Type B pancreatic cell (in vitro differentiated cells): ENCODE results near the gene CHRNA10. TPM values are rescaled to one million over a fixed set of nuclear protein-coding genes. Genes with fewer than 3 reads are reported as not detected.
"Not testable (repeated sequence)": the region's sequence is repeated elsewhere in the genome, so short reads cannot be mapped to it uniquely, and the experiment has no call there.

Experiments used
- DNase-seq: peaks from one replicate; pipeline ENCODE4 v3.0.0; 2021; ENCODE audit warnings: mixed read lengths; ENCODE audit not compliant: unreplicated experiment; ENCODE audit errors: extremely low spot score
- H3K27ac Mint-ChIP-seq: 2 replicates; pipeline ENCODE4 v1.8.0; 2021; ENCODE audit warnings: mild to moderate bottlenecking, mixed read lengths
- H3K27me3 Mint-ChIP-seq: 2 replicates; pipeline ENCODE4 v1.8.0; 2021; ENCODE audit warnings: mixed read lengths
- H3K36me3 Mint-ChIP-seq: 2 replicates; pipeline ENCODE4 v1.8.0; 2021; ENCODE audit warnings: mixed read lengths
- H3K4me1 Mint-ChIP-seq: one replicate; pipeline ENCODE4 v1.8.0; 2021; ENCODE audit warnings: mixed read lengths; ENCODE audit not compliant: unreplicated experiment
- H3K4me3 Mint-ChIP-seq: 2 replicates; pipeline ENCODE4 v1.8.0; 2021; ENCODE audit warnings: mild to moderate bottlenecking, mixed read lengths
- H3K9me3 Mint-ChIP-seq: 2 replicates; pipeline ENCODE4 v1.8.0; 2021; ENCODE audit warnings: mixed read lengths
- CTCF ChIP-seq: fragments of 200-600 bp; sonication (generic); conservative IDR thresholded peaks from 2 replicates; pipeline ENCODE4 v1.5.0; 2021; ENCODE audit warnings: antibody characterized with exemption, mild to moderate bottlenecking
- total RNA-seq: library from RNA; stranded (reverse); gene quantifications from 2 replicates; pipeline ENCODE4 v1.2.1, GENCODE V29; 2021; ENCODE audit warnings: low replicate concordance

The CHRNA10 gene
- total RNA-seq, 1 donor from 2014 or later, result 2.9 TPM

GRCh38 chr11:3664032-3664630, 7.1 kb downstream of the CHRNA10 start:
- TF ChIP-seq CTCF, result no peak
- no peaks in the 10 kb centered on the region for H3K27me3 Mint-ChIP-seq
- DNase-seq, result no peak
- no peaks in the 10 kb centered on the region for H3K4me1 Mint-ChIP-seq
- no peaks in the 10 kb centered on the region for H3K9me3 Mint-ChIP-seq
- no peak overlapping the region for H3K27ac Mint-ChIP-seq
- no peak overlapping the region for H3K4me3 Mint-ChIP-seq
- peaks cover 3% of the 10 kb centered on the region for H3K36me3 Mint-ChIP-seq

GRCh38 chr11:3662856-3663255, 8.3 kb downstream of the CHRNA10 start:
- H3K36me3 Mint-ChIP-seq, result peaks cover 3% of the 10 kb centered on the region
- no peak overlapping the region for H3K27ac Mint-ChIP-seq
- H3K4me3 Mint-ChIP-seq, result no peak overlapping the region
- H3K4me1 Mint-ChIP-seq, result no peaks in the 10 kb centered on the region
- no peak for TF ChIP-seq CTCF
- peaks cover 7% of the 10 kb centered on the region for H3K9me3 Mint-ChIP-seq
- DNase-seq, result no peak
- H3K27me3 Mint-ChIP-seq, result peaks cover 6% of the 10 kb centered on the region

- H3K27me3 Mint-ChIP-seq, result peaks cover 6% of the 10 kb centered on the region
- DNase-seq, result no peak
These were observed 10.2 kb downstream of the CHRNA10 start for GRCh38 chr11:3660960-3661359.

GRCh38 chr11:3659595-3660515, 11.3 kb downstream of the CHRNA10 start:
- Mint-ChIP-seq H3K9me3 (peaks cover 7% of the 10 kb centered on the region), H3K4me3 (no peak overlapping the region), H3K27me3 (peaks cover 9% of the 10 kb centered on the region), H3K4me1 (no peaks in the 10 kb centered on the region), H3K36me3 (peaks cover 3% of the 10 kb centered on the region), H3K27ac (no peak overlapping the region)
- no peak for TF ChIP-seq CTCF
- DNase-seq, result no peak

More at GRCh38 chr11:3660960-3661359, 10.2 kb downstream of the CHRNA10 start:
- Mint-ChIP-seq H3K9me3 (peaks cover 7% of the 10 kb centered on the region), H3K4me1 (no peaks in the 10 kb centered on the region), H3K27ac (no peak overlapping the region), H3K4me3 (no peak overlapping the region), H3K36me3 (peaks cover 3% of the 10 kb centered on the region)
- TF ChIP-seq CTCF, result no peak

- H3K9me3 Mint-ChIP-seq, result peaks cover 7% of the 10 kb centered on the region
- H3K4me3 Mint-ChIP-seq, result no peak overlapping the region
- TF ChIP-seq CTCF, result no peak
- H3K27ac Mint-ChIP-seq, result no peak overlapping the region
- H3K4me1 Mint-ChIP-seq, result no peaks in the 10 kb centered on the region
- no peak for DNase-seq
- H3K36me3 Mint-ChIP-seq, result no peaks in the 10 kb centered on the region
- peaks cover 9% of the 10 kb centered on the region for H3K27me3 Mint-ChIP-seq
These were observed 12.9 kb downstream of the CHRNA10 start for GRCh38 chr11:3658252-3658651.

GRCh38 chr11:3657331-3657730, 13.9 kb downstream of the CHRNA10 start:
- DNase-seq, H3K9me3 Mint-ChIP-seq, H3K27ac Mint-ChIP-seq, H3K4me3 Mint-ChIP-seq, H3K36me3 Mint-ChIP-seq, H3K4me1 Mint-ChIP-seq, H3K27me3 Mint-ChIP-seq: not testable (repeated sequence)
